ENCODE results near the gene POU2AF2.

POU2AF2 gene

DNA sequence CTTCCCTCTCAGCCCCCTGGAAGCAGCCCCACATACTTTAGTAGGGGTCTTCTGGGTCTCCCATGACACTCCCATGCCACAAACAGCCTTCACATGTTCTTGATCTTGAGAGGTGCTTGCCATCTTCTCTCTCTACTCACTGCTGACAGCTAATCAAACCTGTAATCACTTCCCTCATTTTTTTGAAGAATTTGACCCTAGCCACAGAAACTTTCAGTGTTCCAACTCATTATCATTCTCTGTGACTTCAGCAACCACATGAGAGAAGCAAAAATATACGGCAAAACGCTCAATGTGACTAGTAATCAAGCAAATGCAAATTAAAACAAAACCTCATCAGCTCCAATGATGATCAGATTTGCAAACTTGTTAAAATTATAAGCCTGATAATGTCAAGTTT lies 38.3 kb upstream of the POU2AF2 start (continued):
- TF ChIP-seq ZNF558 (tag by site-specific recombination; IDR thresholded peaks at IDR 0.05) (no peak), ZNF324 (tag by site-specific recombination; IDR thresholded peaks at IDR 0.05) (no peak), ZBTB8A (tag by site-specific recombination; IDR thresholded peaks at IDR 0.05) (no peak), OSR2 (tag by site-specific recombination; IDR thresholded peaks at IDR 0.05) (no peak), ZBTB20 (tag by site-specific recombination; IDR thresholded peaks at IDR 0.05) (no peak), ZNF529 (tag by site-specific recombination; IDR thresholded peaks at IDR 0.05; ENCODE audit: insufficient replicate concordance) (no peak)

DNA sequence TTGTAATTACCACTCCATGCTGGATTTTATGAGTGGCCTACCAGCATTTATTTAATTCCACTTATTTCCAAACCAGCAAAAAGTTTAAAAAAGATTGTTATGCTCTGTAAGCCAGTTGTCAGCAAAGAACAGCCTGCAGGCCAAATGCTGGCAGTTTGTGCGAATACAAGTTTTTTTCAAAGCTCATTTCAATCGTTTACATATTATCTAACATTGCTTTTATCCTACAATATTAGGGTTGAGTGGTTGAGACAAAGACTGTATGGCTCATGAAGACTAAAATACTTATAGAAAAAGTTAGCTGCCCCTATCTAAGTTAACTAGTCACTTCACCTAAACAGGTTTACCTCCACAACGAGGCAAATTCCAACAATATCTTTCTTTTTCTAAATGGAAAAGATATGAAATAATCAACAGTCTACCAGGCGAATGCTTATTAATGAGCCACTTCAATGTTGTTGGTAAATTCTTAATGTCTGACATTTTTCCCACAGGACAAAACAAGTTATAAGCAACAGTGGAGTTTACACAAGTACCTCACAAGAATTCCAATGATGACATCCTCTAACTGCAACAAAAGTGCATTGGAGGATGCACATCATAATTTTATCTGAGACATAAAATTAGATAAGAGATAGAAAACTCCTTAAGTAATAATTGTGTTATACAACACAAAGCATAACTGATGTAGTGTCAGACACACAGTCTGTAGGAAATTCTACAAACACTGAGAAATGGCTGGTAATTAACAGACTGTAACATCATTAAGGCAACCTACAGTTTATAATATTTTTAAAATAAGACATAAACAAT lies 35.8 kb upstream of the POU2AF2 start:
- no peaks in the 10 kb centered on the region for H3K4me1 ChIP-seq (ENCODE audit: control insufficient read depth, insufficient read depth, low read length)
- no peak overlapping the region for H3K27ac ChIP-seq (ENCODE audit: extremely low read depth, low read depth, low read length)
- TF ChIP-seq ZNF624 (tag by site-specific recombination; IDR thresholded peaks at IDR 0.05) (no peak), ZNF221 (tag by site-specific recombination; IDR thresholded peaks at IDR 0.05; ENCODE audit: borderline replicate concordance) (no peak), ZNF561 (tag by site-specific recombination; IDR thresholded peaks at IDR 0.05; ENCODE audit: borderline replicate concordance) (no peak), ZNF184 (tag by site-specific recombination; IDR thresholded peaks at IDR 0.05) (no peak), ZFP37 (tag by site-specific recombination; IDR thresholded peaks at IDR 0.05) (no peak), ZFHX2 (tag by site-specific recombination; conservative IDR thresholded peaks at IDR 0.05) (no peak), HOXA7 (CRISPR knock-in tag; IDR thresholded peaks at IDR 0.05; ENCODE audit: borderline replicate concordance) (no peak), ZNF433 (tag by site-specific recombination; IDR thresholded peaks at IDR 0.05; ENCODE audit: low read depth) (no peak), MYNN (tag by site-specific recombination; IDR thresholded peaks at IDR 0.05; ENCODE audit: borderline replicate concordance) (no peak), ZNF292 (tag by site-specific recombination; IDR thresholded peaks at IDR 0.05; ENCODE audit: borderline replicate concordance, low read depth) (no peak)
- TF ChIP-seq, protein P1, sequence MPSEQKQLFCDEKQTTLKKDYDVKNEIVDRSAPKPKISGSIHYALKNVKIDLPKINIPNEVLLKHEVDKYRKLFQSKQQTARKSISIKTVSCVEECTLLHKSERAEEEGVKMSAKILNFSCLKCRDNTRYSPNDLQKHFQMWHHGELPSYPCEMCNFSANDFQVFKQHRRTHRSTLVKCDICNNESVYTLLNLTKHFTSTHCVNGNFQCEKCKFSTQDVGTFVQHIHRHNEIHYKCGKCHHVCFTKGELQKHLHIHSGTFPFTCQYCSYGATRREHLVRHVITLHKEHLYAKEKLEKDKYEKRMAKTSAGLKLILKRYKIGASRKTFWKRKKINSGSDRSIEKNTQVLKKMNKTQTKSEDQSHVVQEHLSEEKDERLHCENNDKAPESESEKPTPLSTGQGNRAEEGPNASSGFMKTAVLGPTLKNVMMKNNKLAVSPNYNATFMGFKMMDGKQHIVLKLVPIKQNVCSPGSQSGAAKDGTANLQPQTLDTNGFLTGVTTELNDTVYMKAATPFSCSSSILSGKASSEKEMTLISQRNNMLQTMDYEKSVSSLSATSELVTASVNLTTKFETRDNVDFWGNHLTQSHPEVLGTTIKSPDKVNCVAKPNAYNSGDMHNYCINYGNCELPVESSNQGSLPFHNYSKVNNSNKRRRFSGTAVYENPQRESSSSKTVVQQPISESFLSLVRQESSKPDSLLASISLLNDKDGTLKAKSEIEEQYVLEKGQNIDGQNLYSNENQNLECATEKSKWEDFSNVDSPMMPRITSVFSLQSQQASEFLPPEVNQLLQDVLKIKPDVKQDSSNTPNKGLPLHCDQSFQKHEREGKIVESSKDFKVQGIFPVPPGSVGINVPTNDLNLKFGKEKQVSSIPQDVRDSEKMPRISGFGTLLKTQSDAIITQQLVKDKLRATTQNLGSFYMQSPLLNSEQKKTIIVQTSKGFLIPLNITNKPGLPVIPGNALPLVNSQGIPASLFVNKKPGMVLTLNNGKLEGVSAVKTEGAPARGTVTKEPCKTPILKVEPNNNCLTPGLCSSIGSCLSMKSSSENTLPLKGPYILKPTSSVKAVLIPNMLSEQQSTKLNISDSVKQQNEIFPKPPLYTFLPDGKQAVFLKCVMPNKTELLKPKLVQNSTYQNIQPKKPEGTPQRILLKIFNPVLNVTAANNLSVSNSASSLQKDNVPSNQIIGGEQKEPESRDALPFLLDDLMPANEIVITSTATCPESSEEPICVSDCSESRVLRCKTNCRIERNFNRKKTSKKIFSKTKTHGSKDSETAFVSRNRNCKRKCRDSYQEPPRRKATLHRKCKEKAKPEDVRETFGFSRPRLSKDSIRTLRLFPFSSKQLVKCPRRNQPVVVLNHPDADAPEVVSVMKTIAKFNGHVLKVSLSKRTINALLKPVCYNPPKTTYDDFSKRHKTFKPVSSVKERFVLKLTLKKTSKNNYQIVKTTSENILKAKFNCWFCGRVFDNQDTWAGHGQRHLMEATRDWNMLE (tag by site-specific recombination; conservative IDR thresholded peaks at IDR 0.05; ENCODE audit: low read depth) = no peak
- TF ChIP-seq, protein P2, sequence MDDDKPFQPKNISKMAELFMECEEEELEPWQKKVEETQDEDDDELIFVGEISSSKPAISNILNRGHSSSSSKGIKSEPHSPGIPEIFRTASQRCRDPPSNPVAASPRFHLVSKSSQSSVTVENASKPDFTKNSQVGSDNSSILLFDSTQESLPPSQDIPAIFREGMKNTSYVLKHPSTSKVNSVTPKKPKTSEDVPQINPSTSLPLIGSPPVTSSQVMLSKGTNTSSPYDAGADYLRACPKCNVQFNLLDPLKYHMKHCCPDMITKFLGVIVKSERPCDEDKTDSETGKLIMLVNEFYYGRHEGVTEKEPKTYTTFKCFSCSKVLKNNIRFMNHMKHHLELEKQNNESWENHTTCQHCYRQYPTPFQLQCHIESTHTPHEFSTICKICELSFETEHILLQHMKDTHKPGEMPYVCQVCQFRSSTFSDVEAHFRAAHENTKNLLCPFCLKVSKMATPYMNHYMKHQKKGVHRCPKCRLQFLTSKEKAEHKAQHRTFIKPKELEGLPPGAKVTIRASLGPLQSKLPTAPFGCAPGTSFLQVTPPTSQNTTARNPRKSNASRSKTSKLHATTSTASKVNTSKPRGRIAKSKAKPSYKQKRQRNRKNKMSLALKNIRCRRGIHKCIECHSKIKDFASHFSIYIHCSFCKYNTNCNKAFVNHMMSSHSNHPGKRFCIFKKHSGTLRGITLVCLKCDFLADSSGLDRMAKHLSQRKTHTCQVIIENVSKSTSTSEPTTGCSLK (tag by site-specific recombination; IDR thresholded peaks at IDR 0.05) = no peak
- TF ChIP-seq, protein P3, sequence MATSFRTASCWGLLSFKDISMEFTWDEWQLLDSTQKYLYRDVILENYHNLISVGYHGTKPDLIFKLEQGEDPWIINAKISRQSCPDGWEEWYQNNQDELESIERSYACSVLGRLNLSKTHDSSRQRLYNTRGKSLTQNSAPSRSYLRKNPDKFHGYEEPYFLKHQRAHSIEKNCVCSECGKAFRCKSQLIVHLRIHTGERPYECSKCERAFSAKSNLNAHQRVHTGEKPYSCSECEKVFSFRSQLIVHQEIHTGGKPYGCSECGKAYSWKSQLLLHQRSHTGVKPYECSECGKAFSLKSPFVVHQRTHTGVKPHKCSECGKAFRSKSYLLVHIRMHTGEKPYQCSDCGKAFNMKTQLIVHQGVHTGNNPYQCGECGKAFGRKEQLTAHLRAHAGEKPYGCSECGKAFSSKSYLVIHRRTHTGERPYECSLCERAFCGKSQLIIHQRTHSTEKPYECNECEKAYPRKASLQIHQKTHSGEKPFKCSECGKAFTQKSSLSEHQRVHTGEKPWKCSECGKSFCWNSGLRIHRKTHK (tag by site-specific recombination; IDR thresholded peaks at IDR 0.05) = no peak
- TF ChIP-seq, protein P4, sequence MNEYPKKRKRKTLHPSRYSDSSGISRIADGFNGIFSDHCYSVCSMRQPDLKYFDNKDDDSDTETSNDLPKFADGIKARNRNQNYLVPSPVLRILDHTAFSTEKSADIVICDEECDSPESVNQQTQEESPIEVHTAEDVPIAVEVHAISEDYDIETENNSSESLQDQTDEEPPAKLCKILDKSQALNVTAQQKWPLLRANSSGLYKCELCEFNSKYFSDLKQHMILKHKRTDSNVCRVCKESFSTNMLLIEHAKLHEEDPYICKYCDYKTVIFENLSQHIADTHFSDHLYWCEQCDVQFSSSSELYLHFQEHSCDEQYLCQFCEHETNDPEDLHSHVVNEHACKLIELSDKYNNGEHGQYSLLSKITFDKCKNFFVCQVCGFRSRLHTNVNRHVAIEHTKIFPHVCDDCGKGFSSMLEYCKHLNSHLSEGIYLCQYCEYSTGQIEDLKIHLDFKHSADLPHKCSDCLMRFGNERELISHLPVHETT (tag by site-specific recombination; IDR thresholded peaks at IDR 0.05) = no peak
- ChIA-PET POLR2A (no interaction called here), CTCF (interaction anchor here (1.0 kb wide), 1 partner anchor 20 kb away, joined by 4 read pairs; no protein-coding TSS in a partner anchor)
- H3K4me3 ChIP-seq (ENCODE audit: low read depth, low read length) = no peak overlapping the region
- no peaks in the 10 kb centered on the region for H3K36me3 ChIP-seq (ENCODE audit: control insufficient read depth in 2 of 2, insufficient read depth in 1 of 2, low read length in 2 of 2)
- no peaks in the 10 kb centered on the region for H3K9me3 ChIP-seq (ENCODE audit: control insufficient read depth, insufficient read depth, low read depth, low read length)

All from HEK293 (cell line).